Fibroblast of peridontal ligament (primary cell): ENCODE results near the gene COPS8.
A peak's percentile ranks its signal among the peaks of the same experiment; 100 is the strongest.

Experiments
- DNase-seq: peaks from one replicate; pipeline ENCODE4 v3.0.0-alpha.2; 2010; ENCODE audit errors: extremely low read depth

COPS8 gene

DNA sequence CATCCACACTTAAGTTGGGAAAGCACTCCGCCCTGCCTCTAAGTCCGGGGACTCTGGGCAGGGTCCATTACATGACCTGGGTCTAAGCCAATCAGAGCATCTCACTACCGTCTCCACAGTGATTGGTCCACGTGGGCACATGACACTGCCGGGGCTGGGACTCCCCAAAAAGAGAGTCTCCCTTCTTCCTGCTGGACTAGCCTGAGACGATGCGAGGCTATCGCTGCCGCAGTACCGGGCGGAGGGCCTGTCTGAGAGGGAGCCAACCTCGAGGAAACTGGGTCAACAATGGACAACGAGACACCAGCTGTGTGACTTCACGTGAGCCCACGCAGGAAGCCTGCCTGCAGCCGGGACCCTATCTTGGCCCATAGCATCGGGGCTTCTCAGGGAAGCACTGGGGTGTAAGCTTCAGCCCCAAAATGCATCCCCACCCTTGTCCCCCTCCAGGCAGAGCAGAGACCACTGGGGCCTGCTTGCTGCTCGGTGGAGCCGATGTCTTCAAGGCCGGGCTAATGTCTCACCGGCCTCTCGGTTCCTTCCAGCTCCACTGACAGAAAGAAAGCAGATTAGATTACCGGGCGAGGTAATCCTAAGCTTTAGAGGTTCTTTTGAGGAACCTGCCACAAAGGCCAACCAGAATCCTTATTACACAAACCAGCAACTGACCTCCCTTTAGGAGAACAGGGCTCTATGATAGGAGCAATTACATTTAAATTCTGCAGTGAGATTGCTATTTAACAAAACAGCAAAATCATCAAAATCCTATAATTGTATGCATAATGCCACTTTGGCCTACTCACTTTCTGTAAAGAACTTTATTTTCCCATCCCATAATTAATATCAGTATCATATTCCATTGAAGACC lies 21.3 kb upstream of the COPS8 start:
- no peak for DNase-seq

DNA sequence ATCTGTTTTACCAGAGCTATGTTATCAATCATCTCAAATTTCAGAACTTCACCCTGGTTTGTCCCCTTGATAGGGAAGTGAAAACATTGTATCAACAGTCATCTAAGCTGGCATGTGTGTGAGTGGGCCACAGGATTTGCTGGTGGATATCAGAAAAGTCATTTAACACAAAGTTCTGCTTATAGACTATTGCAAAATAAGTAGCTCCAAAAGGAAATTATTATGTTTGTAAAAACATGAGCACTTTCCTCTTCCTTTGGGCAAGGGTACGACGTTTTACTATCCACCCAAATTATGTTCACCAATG lies 20.7 kb upstream of the COPS8 start:
- no peak for DNase-seq

DNA sequence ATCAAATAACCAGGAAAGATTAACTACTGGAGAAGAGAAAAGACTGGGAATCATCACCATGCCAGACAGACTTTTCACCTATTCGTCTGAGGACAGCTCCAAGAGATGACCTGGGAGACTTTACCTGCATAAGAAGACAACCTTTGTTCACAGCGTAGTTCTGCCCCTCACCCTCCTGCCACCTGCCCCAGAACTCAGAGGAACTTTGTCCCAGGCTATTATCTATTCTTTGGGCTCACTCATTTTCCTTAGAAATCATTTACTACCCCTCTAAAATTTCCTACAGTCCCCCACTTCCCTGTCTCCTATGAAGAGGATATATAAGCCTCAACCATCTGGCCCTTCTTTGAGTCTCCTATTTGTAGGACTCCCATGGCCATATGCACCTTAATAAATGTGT lies 19.3 kb upstream of the COPS8 start:
- DNase-seq: no peak

DNA sequence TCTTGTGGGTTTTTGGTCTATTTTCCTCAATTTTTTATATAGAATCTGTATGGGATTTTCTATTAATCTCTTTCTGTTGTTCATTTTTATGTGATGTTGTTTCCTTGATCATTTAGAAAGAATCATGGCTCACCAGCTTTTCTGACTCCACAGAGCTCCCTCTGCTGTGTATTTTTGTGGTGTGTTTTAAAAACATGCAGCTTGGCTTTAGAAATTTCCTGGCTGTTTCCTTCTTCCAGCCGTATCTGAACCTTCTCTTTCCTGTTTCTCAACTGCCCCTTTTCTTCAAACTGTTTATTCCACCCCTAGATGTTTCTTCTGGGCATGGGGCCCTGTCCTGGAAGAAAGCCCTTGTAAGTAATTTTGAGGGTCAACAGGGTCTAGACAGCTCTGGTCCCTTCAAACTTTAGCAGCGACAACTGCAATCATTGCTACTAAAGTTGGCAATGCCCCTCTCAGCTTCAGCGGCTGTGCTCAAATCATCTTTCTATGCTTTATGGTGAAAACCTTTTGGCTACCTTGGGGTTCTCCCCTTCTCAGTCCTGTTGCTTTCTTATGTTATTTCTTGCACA lies 17.6 kb upstream of the COPS8 start:
- peak; percentile 54 for DNase-seq

DNA sequence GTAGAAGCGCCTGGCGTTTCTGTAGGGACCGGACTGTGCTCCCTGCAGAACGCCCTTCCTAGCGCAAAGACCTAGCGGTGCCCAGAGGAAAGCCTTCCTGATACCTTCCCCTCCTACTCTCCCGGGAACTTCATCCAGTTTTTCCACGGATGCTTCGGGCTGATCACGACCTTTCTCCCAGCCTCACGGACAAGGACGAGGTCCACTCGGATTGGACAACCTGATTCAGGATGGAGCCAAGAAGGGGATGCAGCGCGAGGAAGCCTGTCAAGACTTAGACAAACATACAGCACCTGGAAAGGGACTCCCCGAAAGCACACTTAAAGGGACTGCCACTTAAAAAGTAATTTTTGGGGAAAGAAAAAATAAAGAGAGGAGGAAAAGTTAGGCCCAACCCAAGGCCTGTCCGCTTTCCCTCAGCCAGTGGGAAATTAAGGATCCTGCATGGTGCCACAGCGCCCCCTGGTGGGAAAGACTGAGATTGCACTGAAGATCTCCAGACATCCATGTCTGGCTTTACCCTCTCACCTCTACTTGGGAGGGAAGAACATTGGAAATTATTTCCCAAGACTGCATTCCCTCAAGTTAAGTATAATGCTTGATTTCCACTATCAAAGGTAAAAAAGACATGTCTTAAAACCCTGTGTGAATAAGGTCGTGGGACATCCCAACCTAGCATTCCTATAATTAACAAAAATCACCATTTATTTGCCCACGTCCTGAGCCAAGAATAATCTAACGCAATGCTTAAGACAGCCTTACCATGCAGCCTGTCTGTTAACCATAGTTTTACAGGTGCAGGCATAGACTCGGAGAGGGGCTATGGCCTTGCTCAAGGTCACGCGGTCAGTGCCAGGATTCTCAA lies 13.4 kb upstream of the COPS8 start:
- peak; percentile 70 for DNase-seq

DNA sequence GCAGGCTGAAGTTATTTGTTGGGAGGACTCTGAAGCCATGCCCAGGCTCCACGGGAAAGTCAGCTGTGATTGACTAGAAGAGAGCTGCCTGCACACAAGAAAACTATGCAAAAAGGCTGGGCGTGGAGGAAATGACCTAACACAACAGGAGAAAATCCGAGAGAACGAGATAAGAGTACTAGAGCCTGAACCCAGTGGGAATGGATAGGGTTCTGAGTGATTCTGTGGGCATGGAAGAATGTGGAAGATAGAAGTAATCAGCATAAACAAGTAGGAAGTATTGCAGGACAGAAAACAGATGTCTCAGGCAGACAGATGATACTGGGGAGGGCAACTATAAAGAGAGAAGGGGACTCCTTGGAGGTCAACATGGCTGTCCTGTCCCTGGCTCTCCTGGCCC lies 12.1 kb upstream of the COPS8 start:
- peak; percentile 66 for DNase-seq

DNA sequence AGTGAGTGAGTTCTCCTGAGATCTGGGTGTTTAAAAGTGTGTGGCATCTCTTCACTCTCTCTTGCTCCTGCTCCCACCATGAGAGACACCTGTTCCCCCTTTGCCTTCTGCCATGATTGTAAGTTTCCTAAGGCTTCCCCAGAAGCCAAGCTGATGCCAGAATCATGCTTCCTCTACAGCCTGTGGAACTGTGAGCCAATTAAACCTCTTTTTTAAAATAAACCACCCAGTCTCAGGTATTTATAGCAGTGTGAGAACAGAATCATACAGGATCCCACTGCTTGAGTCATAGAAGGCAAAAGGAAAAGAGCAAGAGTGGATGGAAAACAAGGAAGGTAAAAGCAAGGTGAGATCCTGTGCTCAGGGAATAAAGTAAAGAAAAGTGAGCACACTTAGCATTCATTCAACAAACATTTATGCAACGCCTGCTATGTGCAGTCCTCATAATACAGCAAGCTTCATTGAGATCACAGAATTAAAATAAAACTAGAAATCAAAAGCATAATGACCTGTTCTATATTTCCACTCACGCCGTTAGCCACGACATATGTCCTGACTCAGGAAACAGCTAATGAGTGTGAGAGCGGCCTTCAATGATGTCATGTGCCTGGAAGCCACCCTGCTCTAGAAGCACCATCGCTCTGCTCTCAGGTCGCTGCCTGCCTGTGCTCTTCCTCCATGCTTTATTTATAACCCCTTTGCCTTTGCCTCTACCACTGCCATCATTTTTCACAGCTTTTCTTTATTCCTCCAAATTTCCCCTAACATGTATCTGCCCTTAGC lies 11.3 kb upstream of the COPS8 start:
- no peak for DNase-seq

DNA sequence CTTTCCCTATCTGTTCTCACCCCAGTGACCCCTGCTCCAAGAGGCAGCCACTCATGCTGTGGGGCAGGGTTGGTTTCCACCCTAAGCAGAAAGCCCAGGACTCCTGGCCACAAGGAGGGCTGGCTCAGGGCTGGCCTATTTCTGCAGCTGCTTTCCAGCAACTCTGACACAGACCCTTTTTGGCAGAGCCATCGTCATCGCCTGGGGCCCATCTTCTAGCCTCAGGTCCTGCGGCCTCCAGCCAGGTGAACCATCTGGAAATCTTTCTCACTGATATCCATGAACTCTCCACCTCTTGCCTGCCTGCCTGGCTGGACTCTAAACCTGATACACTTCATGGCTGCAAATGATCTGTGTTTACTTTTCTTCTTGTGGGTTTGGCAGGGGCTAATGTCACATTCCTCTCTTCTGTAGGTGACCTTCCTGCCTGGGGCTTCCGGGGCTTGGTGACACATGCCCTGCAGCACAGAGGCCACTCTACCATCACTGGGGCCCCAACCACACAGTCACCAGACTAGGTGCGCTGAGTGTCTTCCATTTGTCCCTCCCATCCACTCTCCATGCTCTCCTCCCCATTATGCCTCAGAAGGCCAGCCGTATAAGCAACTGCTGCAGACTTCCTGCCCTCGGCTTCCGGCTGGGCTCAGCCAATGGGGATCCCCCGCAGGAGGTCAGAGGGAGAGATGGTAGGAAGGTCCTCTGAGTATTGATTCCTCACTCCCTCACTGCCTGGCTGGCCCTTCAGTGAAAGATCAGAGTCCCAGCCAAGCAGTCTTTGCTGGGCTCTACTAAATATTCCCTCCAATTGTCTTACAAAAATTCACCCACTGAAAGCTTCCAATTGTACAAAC lies 9.7 kb upstream of the COPS8 start:
- DNase-seq: no peak

DNA sequence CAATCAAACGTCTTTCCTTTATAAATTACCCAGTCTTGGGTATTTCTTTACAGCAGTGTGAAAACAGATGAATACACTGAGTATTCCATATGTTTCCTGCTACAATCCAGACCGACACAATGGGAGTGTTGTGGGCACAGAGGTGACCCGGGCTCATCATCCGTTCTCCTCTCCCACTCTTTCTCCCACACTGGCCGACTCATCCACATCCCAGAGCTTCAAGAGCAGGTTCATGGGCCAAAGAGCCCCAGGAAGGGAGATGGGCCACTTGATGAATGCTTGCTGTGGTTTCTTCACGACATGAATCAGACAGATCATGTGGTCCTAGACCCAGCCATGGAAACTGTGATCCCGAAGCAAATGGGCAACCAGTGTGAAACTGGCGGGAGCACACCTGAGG lies 4.1 kb upstream of the COPS8 start:
- DNase-seq: no peak

DNA sequence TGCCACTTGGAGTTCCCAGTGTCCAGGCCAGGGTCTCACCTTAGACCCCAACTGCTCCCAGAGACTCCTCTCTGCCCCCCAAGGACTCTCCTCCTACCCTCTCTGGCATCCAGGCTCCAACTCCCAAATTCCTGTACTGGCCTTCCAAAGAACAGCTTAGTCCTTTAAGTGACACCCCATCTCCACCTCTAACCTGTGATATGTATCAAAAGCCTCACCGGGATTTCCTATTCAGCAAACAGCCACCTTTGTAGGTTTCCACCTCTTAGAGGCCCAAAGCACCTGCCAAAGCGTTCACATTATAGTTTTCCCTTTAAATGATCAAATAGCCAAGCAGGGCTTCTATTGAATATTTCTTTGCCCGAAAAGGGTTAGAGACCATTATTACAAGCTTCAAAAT lies 2.7 kb upstream of the COPS8 start:
- DNase-seq: no peak

DNA sequence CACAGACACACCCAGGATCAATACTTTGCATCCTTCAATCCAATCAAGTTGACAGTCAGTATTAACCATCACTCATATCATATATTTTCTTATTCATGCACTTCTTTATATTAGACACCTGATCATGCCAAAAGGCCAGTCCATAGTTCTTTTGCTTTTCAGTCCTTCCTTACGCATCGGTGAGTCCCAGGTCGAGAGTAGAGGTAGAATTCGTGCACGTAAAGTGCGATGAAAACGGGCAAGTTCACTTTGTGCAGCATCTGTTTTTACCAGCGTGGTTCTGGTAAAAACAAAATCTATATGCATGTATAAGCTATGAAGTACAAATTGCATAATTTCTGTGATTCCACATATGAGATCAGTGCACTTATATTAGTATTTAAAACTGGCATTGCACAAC lies 1.2 kb upstream of the COPS8 start:
- no peak for DNase-seq

DNA sequence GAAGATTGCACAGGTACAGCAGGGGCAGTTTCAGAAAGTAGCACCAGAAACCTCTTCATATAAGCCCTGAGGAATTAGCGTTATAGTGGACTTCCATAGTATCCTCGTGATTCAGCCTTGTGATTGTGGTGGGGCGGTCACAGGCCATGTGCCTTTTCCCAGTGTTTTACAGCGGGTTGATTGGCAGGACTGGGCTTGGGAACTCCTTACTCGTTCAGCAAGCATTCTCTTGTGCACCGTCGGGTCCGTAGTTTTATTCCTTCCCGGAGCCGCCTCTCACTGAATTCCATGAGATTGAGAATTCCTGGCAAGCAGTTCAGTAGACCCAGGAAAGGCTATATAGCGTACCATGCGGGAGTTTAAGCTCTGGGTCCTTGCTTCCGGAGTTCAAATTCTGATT lies 5.2 kb downstream of the COPS8 start:
- DNase-seq: no peak

DNA sequence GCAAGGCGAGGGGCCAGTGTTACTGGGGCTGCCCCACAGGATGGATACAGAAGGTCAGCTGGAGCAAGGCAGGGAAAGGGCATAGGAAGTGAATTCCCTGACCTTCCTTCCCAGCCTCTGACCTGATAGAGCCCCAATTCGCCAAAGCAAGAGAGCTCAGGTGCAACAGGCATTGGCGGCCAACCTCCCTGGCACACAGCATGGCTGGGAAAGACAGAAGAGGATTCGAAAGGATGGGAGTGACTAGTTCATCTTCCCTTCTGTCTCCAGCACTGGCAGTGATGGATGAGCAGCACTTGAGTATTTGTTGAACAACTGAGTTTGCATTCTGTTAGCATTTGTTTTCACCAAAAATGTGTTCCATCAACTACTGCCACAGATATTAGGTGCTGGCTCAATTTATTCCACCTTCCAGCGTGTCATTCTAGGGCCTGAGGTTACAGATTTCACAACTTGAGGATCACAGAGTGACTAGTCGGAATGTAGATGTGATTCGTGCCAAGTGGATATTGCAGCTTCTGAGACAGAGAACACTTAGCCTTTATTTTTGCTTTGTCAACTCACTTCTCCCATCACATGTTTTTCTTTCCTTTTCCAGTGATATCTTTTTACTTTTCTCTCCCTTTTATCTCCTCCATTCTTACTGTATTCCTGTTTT lies 6.2 kb downstream of the COPS8 start:
- DNase-seq: peak; percentile 64

DNA sequence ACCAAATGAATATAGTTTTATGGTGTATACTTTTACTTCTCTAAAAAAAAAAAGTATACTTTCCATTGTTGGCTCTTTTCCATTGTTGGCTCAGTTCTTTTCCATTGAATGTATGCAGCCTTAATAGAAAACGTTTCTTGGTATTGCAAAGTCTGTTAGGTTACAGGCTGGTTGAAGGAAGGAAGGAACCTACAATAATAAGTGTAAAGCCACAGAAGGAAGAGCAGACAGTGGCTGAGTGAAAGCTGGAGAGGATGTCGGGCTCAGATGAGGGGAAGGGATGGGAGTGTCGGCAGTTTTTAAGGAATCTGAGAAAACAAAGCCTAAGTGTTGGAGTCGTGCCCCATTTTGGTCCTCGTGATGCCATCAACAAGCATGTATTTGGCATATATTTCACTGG lies 6.8 kb downstream of the COPS8 start:
- no peak for DNase-seq

DNA sequence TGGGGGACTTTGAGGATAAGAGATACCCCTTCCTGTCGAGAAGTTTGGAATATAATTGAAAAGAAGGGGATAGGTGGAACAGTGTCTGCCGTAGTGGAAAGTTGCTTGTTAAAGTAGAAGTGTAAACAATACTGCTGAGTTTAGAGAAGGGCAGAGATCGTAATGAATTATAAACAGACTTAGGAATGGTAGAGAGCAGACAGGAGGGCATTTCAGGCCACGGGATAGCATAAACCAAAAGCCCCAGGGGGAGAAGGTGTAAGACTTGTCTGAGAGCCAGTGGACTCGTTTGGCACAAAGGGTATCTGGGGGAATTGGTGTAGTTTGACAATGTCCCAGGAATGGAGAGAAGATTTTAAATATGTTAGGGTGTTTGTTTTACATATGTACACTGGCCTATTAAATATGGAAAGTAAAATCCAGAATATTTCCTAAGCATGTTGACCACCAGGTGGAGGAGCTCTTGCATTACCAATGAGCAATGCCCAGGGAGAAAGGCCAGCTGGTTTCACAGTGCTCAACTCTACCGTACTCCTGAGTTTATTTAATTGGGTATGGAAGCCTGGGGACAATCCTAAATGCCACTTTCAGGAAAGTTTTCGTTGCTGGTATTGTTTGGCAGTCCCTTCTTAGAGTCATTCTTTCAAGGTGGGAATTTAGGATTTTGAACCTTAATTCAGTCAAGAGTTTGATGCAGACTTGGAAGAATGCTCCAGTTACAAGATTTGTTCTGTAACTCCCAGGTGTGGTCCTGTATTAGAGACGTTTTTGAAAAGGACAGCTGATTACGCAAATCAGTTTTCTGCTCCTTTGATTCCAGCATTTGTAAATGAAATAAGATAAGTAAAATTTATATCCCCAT lies 7.5 kb downstream of the COPS8 start:
- peak; percentile 87 for DNase-seq

DNA sequence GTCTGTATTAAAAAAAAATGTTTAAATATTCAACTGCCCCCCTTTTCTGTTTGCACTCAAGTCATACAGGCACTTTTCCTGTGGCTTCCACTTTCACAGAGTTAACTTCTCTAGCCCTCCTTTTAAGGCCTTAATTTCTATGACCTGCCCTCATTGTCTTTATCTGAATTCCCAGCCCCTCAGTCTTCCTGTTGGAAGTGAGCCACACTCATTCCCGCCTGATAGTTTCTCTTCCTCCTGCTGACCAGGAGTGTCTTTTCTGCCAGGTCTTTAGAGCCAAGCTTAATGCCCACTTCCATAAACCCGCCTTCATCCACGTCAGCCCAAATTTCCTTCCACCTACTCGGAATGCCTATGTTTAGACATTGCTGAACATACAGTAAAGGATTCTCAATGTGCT lies 10.5 kb downstream of the COPS8 start:
- DNase-seq: no peak

DNA sequence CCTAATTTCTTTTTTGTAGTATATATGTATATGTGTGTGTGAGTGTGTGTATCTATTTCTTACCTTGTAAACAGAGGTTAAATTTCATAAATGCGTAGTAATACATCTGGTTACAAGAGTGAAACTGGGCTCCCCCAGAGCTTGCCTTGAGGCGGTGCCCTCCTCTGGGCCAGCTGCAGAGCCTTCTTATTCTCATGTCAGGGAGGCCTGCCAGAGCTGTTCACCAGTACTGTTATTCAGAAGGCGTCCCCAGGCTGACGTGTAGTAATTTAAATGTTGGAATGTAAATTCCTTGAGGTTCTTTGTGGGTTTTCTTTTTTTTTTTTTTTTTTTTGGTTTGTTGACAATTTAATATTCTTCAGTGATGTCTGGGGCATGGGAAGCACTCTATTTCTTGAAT lies 11.2 kb downstream of the COPS8 start:
- DNase-seq: peak; percentile 88

DNA sequence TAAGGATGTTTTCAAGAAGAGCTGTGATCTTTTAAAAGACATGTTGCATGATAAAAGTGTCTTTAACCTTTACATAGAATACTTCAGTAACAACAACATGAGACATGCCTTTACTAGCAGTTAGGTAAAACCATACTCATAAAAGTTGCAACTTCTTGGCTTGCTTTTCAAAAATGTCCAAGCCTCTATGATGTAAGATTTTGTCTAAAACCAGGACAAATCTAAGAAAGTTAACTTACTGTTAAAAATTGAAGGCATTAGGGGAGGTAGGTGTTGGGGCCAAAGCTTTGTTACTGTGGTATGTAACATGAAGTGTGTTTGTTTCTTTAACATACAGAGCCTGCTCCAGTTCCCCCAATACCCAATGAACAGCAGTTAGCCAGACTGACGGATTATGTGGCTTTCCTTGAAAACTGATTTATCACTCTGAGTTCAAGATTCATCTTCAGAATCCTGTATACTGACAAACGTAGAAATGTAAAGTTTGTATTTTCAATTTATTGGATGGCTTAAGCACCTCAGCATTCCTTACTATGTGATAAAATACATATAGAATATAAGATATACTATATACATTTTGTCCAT lies 11.7 kb downstream of the COPS8 start:
- no peak for DNase-seq
